ENCODE data around the gene PIP. TPM values are rescaled to one million over a fixed set of nuclear protein-coding genes. Genes with fewer than 3 reads are reported as not detected.

The PIP gene
- total RNA-seq, 1 donor from 2014 or later: not detected

- no peaks in the 10 kb centered on the region for H3K27me3 ChIP-seq
- TF ChIP-seq CTCF (IDR thresholded peaks at IDR 0.05) (no peak), EZH2phosphoT487 (IDR thresholded peaks at IDR 0.05) (no peak), EZH2 (IDR thresholded peaks at IDR 0.05) (no peak)
- H3K4me1 ChIP-seq: peaks cover 10% of the 10 kb centered on the region
- Mint-ChIP-seq H3K4me3 (no peak overlapping the region), H3K27me3 (ENCODE audit: insufficient read depth, low read depth) (no peaks in the 10 kb centered on the region), H3K4me1 (no peaks in the 10 kb centered on the region), H3K27ac (no peak overlapping the region), H3K9me3 (peaks cover 4% of the 10 kb centered on the region), H3K36me3 (no peaks in the 10 kb centered on the region)
- H3K4me3 ChIP-seq: no peak overlapping the region
- H2AFZ ChIP-seq (replicated peaks): no peak overlapping the region
- H4K20me1 ChIP-seq (ENCODE audit: low read depth): no peaks in the 10 kb centered on the region
- H3K79me2 ChIP-seq (ENCODE audit: low read depth): no peaks in the 10 kb centered on the region
- no peaks in the 10 kb centered on the region for H3F3A ChIP-seq (ENCODE audit: low read depth)
- H3K4me2 ChIP-seq: no peak overlapping the region
- H3K9me3 ChIP-seq (ENCODE audit: low read depth): no peaks in the 10 kb centered on the region
- no peak for DNase-seq (ENCODE audit: low spot score)
- H3K9ac ChIP-seq: no peak overlapping the region
- no peaks in the 10 kb centered on the region for H3K36me3 ChIP-seq
- H3K27ac ChIP-seq: no peak overlapping the region
Measured at GRCh38 chr7:143129051-143129450, 2.8 kb upstream of the PIP start.

GRCh38 chr7:143129477-143129876 is 2.4 kb upstream of the PIP start:
- TF ChIP-seq EZH2 (IDR thresholded peaks at IDR 0.05): no peak
- TF ChIP-seq EZH2phosphoT487 (IDR thresholded peaks at IDR 0.05): no peak
- TF ChIP-seq CTCF (IDR thresholded peaks at IDR 0.05): no peak
- H2AFZ ChIP-seq (replicated peaks): no peak overlapping the region
- no peak overlapping the region for H3K4me2 ChIP-seq
- Mint-ChIP-seq H3K27me3 (ENCODE audit: insufficient read depth, low read depth) (no peaks in the 10 kb centered on the region), H3K27ac (no peak overlapping the region), H3K36me3 (no peaks in the 10 kb centered on the region), H3K4me1 (no peaks in the 10 kb centered on the region), H3K4me3 (no peak overlapping the region), H3K9me3 (peaks cover 1% of the 10 kb centered on the region)
- no peaks in the 10 kb centered on the region for H4K20me1 ChIP-seq (ENCODE audit: low read depth)
- no peak overlapping the region for H3K9ac ChIP-seq
- H3K27ac ChIP-seq: no peak overlapping the region
- no peak overlapping the region for H3K4me3 ChIP-seq
- H3K4me1 ChIP-seq: peaks cover 10% of the 10 kb centered on the region
- no peaks in the 10 kb centered on the region for H3K36me3 ChIP-seq
- H3K9me3 ChIP-seq (ENCODE audit: low read depth): no peaks in the 10 kb centered on the region
- H3K27me3 ChIP-seq: no peaks in the 10 kb centered on the region
- H3F3A ChIP-seq (ENCODE audit: low read depth): no peaks in the 10 kb centered on the region
- DNase-seq (ENCODE audit: low spot score): no peak
- no peaks in the 10 kb centered on the region for H3K79me2 ChIP-seq (ENCODE audit: low read depth)

GRCh38 chr7:143130541-143130940 is 1.3 kb upstream of the PIP start:
- H3F3A ChIP-seq (ENCODE audit: low read depth): no peaks in the 10 kb centered on the region
- no peaks in the 10 kb centered on the region for H3K4me1 Mint-ChIP-seq
- no peak overlapping the region for H3K4me3 Mint-ChIP-seq
- no peaks in the 10 kb centered on the region for H4K20me1 ChIP-seq (ENCODE audit: low read depth)
- no peaks in the 10 kb centered on the region for H3K9me3 Mint-ChIP-seq
- no peaks in the 10 kb centered on the region for H3K36me3 Mint-ChIP-seq
- DNase-seq (ENCODE audit: low spot score): no peak
- no peak overlapping the region for H3K4me2 ChIP-seq
- TF ChIP-seq EZH2phosphoT487 (IDR thresholded peaks at IDR 0.05): no peak
- TF ChIP-seq CTCF (IDR thresholded peaks at IDR 0.05): no peak
- TF ChIP-seq EZH2 (IDR thresholded peaks at IDR 0.05): no peak
- H3K79me2 ChIP-seq (ENCODE audit: low read depth): no peaks in the 10 kb centered on the region
- H2AFZ ChIP-seq (replicated peaks): no peak overlapping the region
- H3K4me3 ChIP-seq: no peak overlapping the region
- no peaks in the 10 kb centered on the region for H3K9me3 ChIP-seq (ENCODE audit: low read depth)
- H3K36me3 ChIP-seq: no peaks in the 10 kb centered on the region
- no peak overlapping the region for H3K27ac Mint-ChIP-seq
- H3K4me1 ChIP-seq: peaks cover 10% of the 10 kb centered on the region
- no peak overlapping the region for H3K9ac ChIP-seq
- H3K27ac ChIP-seq: no peak overlapping the region
- H3K27me3 Mint-ChIP-seq (ENCODE audit: insufficient read depth, low read depth): no peaks in the 10 kb centered on the region
- H3K27me3 ChIP-seq: no peaks in the 10 kb centered on the region
